GM12891 (cell line): ENCODE results near the gene PPP1R7.
"Not testable (repeated sequence)": the region's sequence is repeated elsewhere in the genome, so short reads cannot be mapped to it uniquely, and the experiment has no call there.

Source experiments
- POLR2A ChIP-seq: IDR thresholded peaks from 2 replicates; pipeline ENCODE4 v1.6.1; 2011; ENCODE audit warnings: low read depth, low read length, control low read depth
- POLR2AphosphoS5 ChIP-seq: IDR thresholded peaks from 2 replicates; pipeline ENCODE4 v1.6.1; 2011; ENCODE audit warnings: low read depth, low read length, control low read depth
- POU2F2 ChIP-seq: IDR thresholded peaks from 2 replicates; pipeline ENCODE4 v1.6.1; 2011; ENCODE audit warnings: low read depth, mild to moderate bottlenecking, control low read depth, low read length, moderate library complexity
- TAF1 ChIP-seq: IDR thresholded peaks from 2 replicates; pipeline ENCODE4 v1.6.1; 2011; ENCODE audit warnings: low read depth, low read length, control low read depth

GRCh38 chr2:241197246-241197645 is 47.0 kb downstream of the PPP1R7 start:
- not testable (repeated sequence) for TF ChIP-seq POLR2A, POU2F2, POLR2AphosphoS5, TAF1
